Panc1 (cell line): ENCODE data around the gene EVL. TPM values are rescaled to one million over a fixed set of nuclear protein-coding genes. Genes with fewer than 3 reads are reported as not detected.
"Not testable (repeated sequence)": the region's sequence is repeated elsewhere in the genome, so short reads cannot be mapped to it uniquely, and the experiment has no call there.

Source experiments
- ATAC-seq: fragments of 200-7000 bp; cut with Tn5 transposase; 2 replicates; pipeline ENCODE4 v1.9.1; 2020; ENCODE audit warnings: mild to moderate bottlenecking, moderate library complexity
- BruUV-seq: library from RNA; stranded (reverse); fragments of 400-500 nt; replicated peaks from 2 replicates; lab custom pipeline; 2021; lab: Mats Ljungman, UMichigan
- CTCF ChIA-PET: fragments of 300-600 bp; sonication (Branson Sonifier 250); formaldehyde crosslinking; loops from one replicate; lab custom pipeline; 2022; ENCODE audit warnings: antibody characterized with exemption; lab: Charles Lee
- POLR2A ChIA-PET: fragments of 300-600 bp; sonication (Branson Sonifier 250); formaldehyde crosslinking; loops from one replicate; lab custom pipeline; 2022; ENCODE audit warnings: antibody characterized with exemption; lab: Charles Lee
- DNase-seq: peaks from one replicate; pipeline ENCODE4 v3.0.0-alpha.2; 2010; ENCODE audit warnings: low read depth, low spot score
- H3K27ac ChIP-seq: 2 replicates; pipeline ENCODE4 v1.5.1; 2011; ENCODE audit warnings: mild to moderate bottlenecking, low read length, inconsistent platforms
- H3K27me3 ChIP-seq: fragments of 200-500 bp; sonication (Bioruptor generic); 2 replicates; pipeline ENCODE4 v1.6.0; 2014; ENCODE audit warnings: low read length, inconsistent platforms; ENCODE audit not compliant: control insufficient read depth, insufficient read depth
- H3K36me3 ChIP-seq: fragments of 200-500 bp; sonication (Bioruptor generic); 2 replicates; pipeline ENCODE4 v1.5.1; 2014; ENCODE audit warnings: inconsistent platforms, mild to moderate bottlenecking, low read length, moderate library complexity; ENCODE audit not compliant: control insufficient read depth, insufficient read depth
- H3K4me1 ChIP-seq: 2 replicates; pipeline ENCODE4 v1.5.1; 2011; ENCODE audit warnings: inconsistent platforms, mild to moderate bottlenecking, low read length, moderate library complexity; ENCODE audit not compliant: control insufficient read depth, insufficient read depth
- H3K4me3 ChIP-seq, 2 experiments: 2 replicates each; pipeline ENCODE4 v1.5.1; 2011 to 2012; ENCODE audit warnings: low read depth in 2 of 2, low read length in 2 of 2, mild to moderate bottlenecking in 2 of 2, inconsistent platforms in 1 of 2, moderate library complexity in 1 of 2
- H3K9me3 ChIP-seq: fragments of 200-500 bp; sonication (Bioruptor generic); 2 replicates; pipeline ENCODE4 v1.5.1; 2014; ENCODE audit warnings: low read depth, mild to moderate bottlenecking, inconsistent platforms, low read length, moderate library complexity; ENCODE audit not compliant: control insufficient read depth, insufficient read depth
- CTCF ChIP-seq: fragments of 450-650 bp; IDR thresholded peaks from 2 replicates; pipeline ENCODE4 v1.5.1; 2017; ENCODE audit warnings: mild to moderate bottlenecking
- POLR2AphosphoS5 ChIP-seq: IDR thresholded peaks from 2 replicates; pipeline ENCODE4 v1.6.1; 2012; ENCODE audit warnings: mild to moderate bottlenecking, low read depth, low read length, moderate library complexity
- REST ChIP-seq, 2 experiments: IDR thresholded peaks; 2 replicates each; pipeline ENCODE4 v1.6.1; 2011 to 2012; ENCODE audit warnings: low read depth in 2 of 2, control low read depth in 1 of 2, low read length in 1 of 2, mild to moderate bottlenecking in 1 of 2, moderate library complexity in 1 of 2; ENCODE audit not compliant: insufficient read depth in 1 of 2
- SIN3A ChIP-seq: IDR thresholded peaks from 2 replicates; pipeline ENCODE4 v1.6.1; 2012; ENCODE audit warnings: low read depth, mild to moderate bottlenecking, low read length, moderate library complexity, borderline replicate concordance; ENCODE audit not compliant: insufficient read depth
- TCF7L2 ChIP-seq: IDR thresholded peaks from 2 replicates; pipeline ENCODE4 v1.6.1; 2011; ENCODE audit warnings: mild to moderate bottlenecking, low read depth, low read length, inconsistent platforms
- in situ Hi-C: cut with HindIII; loops from 2 replicates; pipeline ENCODE4 v1.10.0; 2016; ENCODE audit warnings: low sequenced_read_pairs, low pct_unique_long_range_greater_than_20kb
- intact Hi-C: fragments of 100-400 bp; cut with micrococcal nuclease; formaldehyde crosslinking; loops from one replicate; pipeline ENCODE4 v1.10.0; 2022; ENCODE audit not compliant: unreplicated experiment
- total RNA-seq: library from RNA; stranded (reverse); gene quantifications from one replicate; pipeline ENCODE4 v1.2.1, GENCODE V29; 2021; ENCODE audit not compliant: unreplicated experiment

The EVL gene
- total RNA-seq, 1 experiment from 2014 or later = 38.3 TPM

- intact Hi-C loops = no loop called here
- H3K4me3 ChIP-seq = no peak overlapping the region
- no peaks in the 10 kb centered on the region for H3K27me3 ChIP-seq
- TF ChIP-seq SIN3A = no peak
- TF ChIP-seq CTCF = no peak
- no peak for TF ChIP-seq POLR2AphosphoS5
- no peak for TF ChIP-seq TCF7L2
- TF ChIP-seq REST (IDR thresholded peaks at IDR 0.05; ENCODE audit: insufficient read depth in 1 of 2, low read depth in 2 of 2, low read length in 1 of 2) = no peak
- no peaks in the 10 kb centered on the region for H3K36me3 ChIP-seq
- H3K27ac ChIP-seq = no peak overlapping the region
- no peaks in the 10 kb centered on the region for H3K4me1 ChIP-seq
- BruUV-seq = no TSS peak
- in situ Hi-C loops = no loop called here
- H3K9me3 ChIP-seq = no peaks in the 10 kb centered on the region
- DNase-seq (no peak), ATAC-seq (no peak)
- CTCF ChIA-PET = no interaction called here
- POLR2A ChIA-PET = no interaction called here
These were observed 2.6 kb upstream of the EVL start for GRCh38 chr14:100062590-100062989.

GRCh38 chr14:100063314-100063941 lies 1.8 kb upstream of the EVL start:
- intact Hi-C loops = no loop called here
- TSS peak; percentile 48 for BruUV-seq
- CTCF ChIA-PET = no interaction called here
- H3K27ac ChIP-seq = no peak overlapping the region
- no peaks in the 10 kb centered on the region for H3K4me1 ChIP-seq
- DNase-seq (no peak), ATAC-seq (no peak)
- no peaks in the 10 kb centered on the region for H3K9me3 ChIP-seq
- H3K4me3 ChIP-seq = no peak overlapping the region
- no peaks in the 10 kb centered on the region for H3K36me3 ChIP-seq
- TF ChIP-seq SIN3A = no peak
- TF ChIP-seq REST (IDR thresholded peaks at IDR 0.05; ENCODE audit: insufficient read depth in 1 of 2, low read depth in 2 of 2, low read length in 1 of 2) = no peak
- TF ChIP-seq TCF7L2 = no peak
- no peak for TF ChIP-seq POLR2AphosphoS5
- TF ChIP-seq CTCF = no peak
- POLR2A ChIA-PET = no interaction called here
- in situ Hi-C loops = no loop called here
- H3K27me3 ChIP-seq = no peaks in the 10 kb centered on the region

- intact Hi-C loops, DNase-seq, H3K27me3 ChIP-seq, ATAC-seq, POLR2A ChIA-PET, H3K27ac ChIP-seq, in situ Hi-C loops, H3K4me1 ChIP-seq, H3K4me3 ChIP-seq, BruUV-seq, H3K36me3 ChIP-seq, H3K9me3 ChIP-seq: not testable (repeated sequence)
- CTCF ChIA-PET = interaction anchor here (0.7 kb wide), 1 partner anchor 72 kb away, joined by 4 read pairs; no protein-coding TSS in a partner anchor
These were observed 708 bp upstream of the EVL start for GRCh38 chr14:100064335-100065092.
